ENCODE results near the gene PADI2.
"Not testable (repeated sequence)": the region's sequence is repeated elsewhere in the genome, so short reads cannot be mapped to it uniquely, and the experiment has no call there.

PADI2 gene

GRCh38 chr1:17081439-17081838 lies 37.8 kb downstream of the PADI2 start:
- DNase-seq (ENCODE audit: low spot score) = no peak

GRCh38 chr1:17080880-17081279 lies 38.4 kb downstream of the PADI2 start:
- no peak for DNase-seq (ENCODE audit: low spot score)

- no peak for DNase-seq (ENCODE audit: low spot score)
Measured at GRCh38 chr1:17080085-17080759, 39.0 kb downstream of the PADI2 start.

GRCh38 chr1:17078991-17079868 lies 40.0 kb downstream of the PADI2 start:
- no peak for DNase-seq (ENCODE audit: low spot score)

- DNase-seq (ENCODE audit: low spot score) = peak; percentile 34
Measured at GRCh38 chr1:17075470-17076255, 43.6 kb downstream of the PADI2 start.

GRCh38 chr1:17071794-17072193 lies 47.5 kb downstream of the PADI2 start:
- no peak for DNase-seq (ENCODE audit: low spot score)

GRCh38 chr1:17070163-17070525 lies 49.1 kb downstream of the PADI2 start:
- DNase-seq (ENCODE audit: low spot score) = no peak

GRCh38 chr1:17069452-17070162 lies 49.6 kb downstream of the PADI2 start:
- DNase-seq (ENCODE audit: low spot score) = no peak

- DNase-seq (ENCODE audit: low spot score) = no peak
Measured at GRCh38 chr1:17068789-17069188, 50.5 kb downstream of the PADI2 start.

- DNase-seq (ENCODE audit: low spot score) = no peak
Measured at GRCh38 chr1:17067465-17068240, 51.6 kb downstream of the PADI2 start.

- DNase-seq (ENCODE audit: low spot score) = no peak
Measured at GRCh38 chr1:17067069-17067426, 52.2 kb downstream of the PADI2 start.

GRCh38 chr1:17066361-17067068 lies 52.7 kb downstream of the PADI2 start:
- DNase-seq (ENCODE audit: low spot score) = no peak

- no peak for DNase-seq (ENCODE audit: low spot score)
Measured at GRCh38 chr1:17065666-17066065, 53.6 kb downstream of the PADI2 start.

GRCh38 chr1:17062751-17063150 lies 56.5 kb downstream of the PADI2 start:
- not testable (repeated sequence) for DNase-seq (ENCODE audit: low spot score)

- no peak for DNase-seq (ENCODE audit: low spot score)
Measured at GRCh38 chr1:17061892-17062291, 57.4 kb downstream of the PADI2 start.

GRCh38 chr1:17061486-17061885 lies 57.8 kb downstream of the PADI2 start:
- no peak for DNase-seq (ENCODE audit: low spot score)

GRCh38 chr1:17060306-17060749 lies 58.9 kb downstream of the PADI2 start:
- no peak for DNase-seq (ENCODE audit: low spot score)

- peak; percentile 76 for DNase-seq (ENCODE audit: low spot score)
Measured at GRCh38 chr1:17059391-17060305, 59.6 kb downstream of the PADI2 start.

- no peak for DNase-seq (ENCODE audit: low spot score)
Measured at GRCh38 chr1:17056551-17056950, 62.7 kb downstream of the PADI2 start.

GRCh38 chr1:17055801-17056200 lies 63.5 kb downstream of the PADI2 start:
- no peak for DNase-seq (ENCODE audit: low spot score)
